Activated naive CD8-positive, alpha-beta T cell treated with anti-CD3 and anti-CD28 coated beads, Interleukin-2, amount 50 U/mL, for 16 hours (primary cell): ENCODE data around the gene HGS.
A peak's percentile ranks its signal among the peaks of the same experiment; 100 is the strongest.
"Not testable (repeated sequence)": the region's sequence is repeated elsewhere in the genome, so short reads cannot be mapped to it uniquely, and the experiment has no call there.

Experiments used
- DNase-seq: peaks from one replicate; pipeline ENCODE4 v3.0.0-alpha.2; 2020; ENCODE audit warnings: low read depth, low spot score

The HGS gene

GRCh38 chr17:81655378-81656117, 28.3 kb upstream of the HGS start:
- DNase-seq = no peak

- DNase-seq = no peak
These were observed 27.6 kb upstream of the HGS start, which contains the start of gene PDE6G for GRCh38 chr17:81656118-81656743. TSS of gene PDE6G (minus strand) at chr17:81656542. CDS start at chr17:81653305, 3,237 bp downstream.

GRCh38 chr17:81656835-81657234, 27.0 kb upstream of the HGS start:
- no peak for DNase-seq

GRCh38 chr17:81659038-81659437, 24.8 kb upstream of the HGS start:
- no peak for DNase-seq

GRCh38 chr17:81660441-81660840, 23.4 kb upstream of the HGS start:
- no peak for DNase-seq

GRCh38 chr17:81662002-81662401, 21.8 kb upstream of the HGS start:
- DNase-seq = no peak

- DNase-seq = no peak
These were observed 19.8 kb upstream of the HGS start for GRCh38 chr17:81664051-81664470.

GRCh38 chr17:81665205-81666091, 18.4 kb upstream of the HGS start:
- DNase-seq = peak; percentile 16

- no peak for DNase-seq
These were observed 17.8 kb upstream of the HGS start for GRCh38 chr17:81666092-81666341.

- DNase-seq = peak; percentile 89
These were observed 17.2 kb upstream of the HGS start, which contains the start of the genes CCDC137 and OXLD1 for GRCh38 chr17:81666342-81667191. TSS of gene CCDC137 (plus strand) at chr17:81666737. CDS start at chr17:81666767, 30 bp downstream. TSS of gene OXLD1 (minus strand) at chr17:81666605. CDS start at chr17:81666577, 28 bp downstream.

- no peak for DNase-seq
These were observed 16.1 kb upstream of the HGS start for GRCh38 chr17:81667754-81668153.

GRCh38 chr17:81672504-81672903, 11.3 kb upstream of the HGS start:
- no peak for DNase-seq

- no peak for DNase-seq
These were observed 10.9 kb upstream of the HGS start for GRCh38 chr17:81672954-81673353.

GRCh38 chr17:81673561-81674258, 10.1 kb upstream of the HGS start:
- DNase-seq = no peak

- not testable (repeated sequence) for DNase-seq
These were observed 8.1 kb upstream of the HGS start for GRCh38 chr17:81675515-81676221.

GRCh38 chr17:81676906-81677305, 6.9 kb upstream of the HGS start:
- DNase-seq = no peak

GRCh38 chr17:81680150-81680549, 3.7 kb upstream of the HGS start:
- no peak for DNase-seq

GRCh38 chr17:81681672-81682071, 2.1 kb upstream of the HGS start:
- no peak for DNase-seq

GRCh38 chr17:81682565-81683207, 1.1 kb upstream of the HGS start:
- no peak for DNase-seq

GRCh38 chr17:81683208-81683583, 615 bp upstream of the HGS start:
- no peak for DNase-seq
